ENCODE results near the gene PCDH9. TPM values are rescaled to one million over a fixed set of nuclear protein-coding genes. Genes with fewer than 3 reads are reported as not detected.
A peak's percentile ranks its signal among the peaks of the same experiment; 100 is the strongest.

PCDH9 gene
- total RNA-seq, 1 donor from 2014 or later: 10.4 TPM

- Histone ChIP-seq H3K9me3 (ENCODE audit: insufficient read depth, low read depth, low read length) (no peaks in the 10 kb centered on the region), H4K20me1 (ENCODE audit: insufficient read depth, low read length) (no peaks in the 10 kb centered on the region), H3K4me1 (ENCODE audit: insufficient read depth, low read length) (peaks cover 32% of the 10 kb centered on the region), H3K27me3 (ENCODE audit: insufficient read depth, low read length) (no peaks in the 10 kb centered on the region), H3K36me3 (ENCODE audit: insufficient read depth, low read length) (no peaks in the 10 kb centered on the region), H3K4me3 (ENCODE audit: insufficient read depth, low read depth, low read length) (no peak overlapping the region), H3K79me2 (ENCODE audit: insufficient read depth, low read length) (no peaks in the 10 kb centered on the region), H3K27ac (ENCODE audit: low read depth, low read length) (no peak overlapping the region), H2AFZ (ENCODE audit: low read depth, low read length) (no peak overlapping the region), H3K9ac (ENCODE audit: low read length) (no peak overlapping the region), H3K4me2 (ENCODE audit: low read length) (no peak overlapping the region)
- no peaks in the 10 kb centered on the region for H3K36me3 Mint-ChIP-seq (ENCODE audit: low read depth, unreplicated experiment)
- no peak for DNase-seq (ENCODE audit: low read depth)
- H3K9me3 Mint-ChIP-seq (ENCODE audit: unreplicated experiment): no peaks in the 10 kb centered on the region
- no peak overlapping the region for H3K4me3 Mint-ChIP-seq (ENCODE audit: unreplicated experiment)
- no peak for FAIRE-seq
- H3K4me1 Mint-ChIP-seq (ENCODE audit: low read depth, unreplicated experiment): peaks cover 31% of the 10 kb centered on the region
- peak overlapping the region; percentile 7 for H3K27ac Mint-ChIP-seq (ENCODE audit: unreplicated experiment)
- H3K27me3 Mint-ChIP-seq (ENCODE audit: low read depth, unreplicated experiment): no peaks in the 10 kb centered on the region
- TF ChIP-seq CTCF (IDR thresholded peaks at IDR 0.05; ENCODE audit: insufficient read depth, low read depth, low read length) (no peak), EZH2 (IDR thresholded peaks at IDR 0.05; ENCODE audit: insufficient read depth, low read length) (no peak)
Observed at GRCh38 chr13:66661336-66661735, 568.8 kb downstream of the PCDH9 start.

GRCh38 chr13:66660468-66660813, 569.7 kb downstream of the PCDH9 start:
- Histone ChIP-seq H2AFZ (ENCODE audit: low read depth, low read length) (no peak overlapping the region), H3K36me3 (ENCODE audit: insufficient read depth, low read length) (no peaks in the 10 kb centered on the region), H3K79me2 (ENCODE audit: insufficient read depth, low read length) (no peaks in the 10 kb centered on the region), H3K4me1 (ENCODE audit: insufficient read depth, low read length) (peaks cover 26% of the 10 kb centered on the region), H3K27me3 (ENCODE audit: insufficient read depth, low read length) (no peaks in the 10 kb centered on the region), H3K9ac (ENCODE audit: low read length) (no peak overlapping the region), H3K9me3 (ENCODE audit: insufficient read depth, low read depth, low read length) (no peaks in the 10 kb centered on the region), H3K4me3 (ENCODE audit: insufficient read depth, low read depth, low read length) (no peak overlapping the region), H3K4me2 (ENCODE audit: low read length) (no peak overlapping the region), H3K27ac (ENCODE audit: low read depth, low read length) (no peak overlapping the region), H4K20me1 (ENCODE audit: insufficient read depth, low read length) (no peaks in the 10 kb centered on the region)
- DNase-seq (ENCODE audit: low read depth): no peak
- Mint-ChIP-seq H3K4me3 (ENCODE audit: unreplicated experiment) (no peak overlapping the region), H3K9me3 (ENCODE audit: unreplicated experiment) (no peaks in the 10 kb centered on the region), H3K27ac (ENCODE audit: unreplicated experiment) (peak overlapping the region; percentile 83), H3K36me3 (ENCODE audit: low read depth, unreplicated experiment) (no peaks in the 10 kb centered on the region), H3K4me1 (ENCODE audit: low read depth, unreplicated experiment) (peaks cover 22% of the 10 kb centered on the region), H3K27me3 (ENCODE audit: low read depth, unreplicated experiment) (no peaks in the 10 kb centered on the region)
- no peak for TF ChIP-seq CTCF (IDR thresholded peaks at IDR 0.05; ENCODE audit: insufficient read depth, low read depth, low read length)
- TF ChIP-seq EZH2 (IDR thresholded peaks at IDR 0.05; ENCODE audit: insufficient read depth, low read length): no peak
- no peak for FAIRE-seq

- H3K4me1 ChIP-seq (ENCODE audit: insufficient read depth, low read length): peaks cover 26% of the 10 kb centered on the region
- no peaks in the 10 kb centered on the region for H3K9me3 ChIP-seq (ENCODE audit: insufficient read depth, low read depth, low read length)
- no peaks in the 10 kb centered on the region for H3K27me3 ChIP-seq (ENCODE audit: insufficient read depth, low read length)
- peak overlapping the region; percentile 91 for H3K27ac ChIP-seq (ENCODE audit: low read depth, low read length)
- H4K20me1 ChIP-seq (ENCODE audit: insufficient read depth, low read length): no peaks in the 10 kb centered on the region
- peak overlapping the region; percentile 77 for H3K9ac ChIP-seq (ENCODE audit: low read length)
- no peaks in the 10 kb centered on the region for H3K79me2 ChIP-seq (ENCODE audit: insufficient read depth, low read length)
- no peaks in the 10 kb centered on the region for H3K36me3 Mint-ChIP-seq (ENCODE audit: low read depth, unreplicated experiment)
- H3K9me3 Mint-ChIP-seq (ENCODE audit: unreplicated experiment): no peaks in the 10 kb centered on the region
- H3K4me3 ChIP-seq (ENCODE audit: insufficient read depth, low read depth, low read length): peak overlapping the region; percentile 14
- TF ChIP-seq CTCF (IDR thresholded peaks at IDR 0.05; ENCODE audit: insufficient read depth, low read depth, low read length) (no peak), EZH2 (IDR thresholded peaks at IDR 0.05; ENCODE audit: insufficient read depth, low read length) (no peak)
- H3K4me2 ChIP-seq (ENCODE audit: low read length): peak overlapping the region; percentile 78
- H3K36me3 ChIP-seq (ENCODE audit: insufficient read depth, low read length): no peaks in the 10 kb centered on the region
- H3K27me3 Mint-ChIP-seq (ENCODE audit: low read depth, unreplicated experiment): no peaks in the 10 kb centered on the region
- peaks cover 21% of the 10 kb centered on the region for H3K4me1 Mint-ChIP-seq (ENCODE audit: low read depth, unreplicated experiment)
- peak overlapping the region; percentile 83 for H3K27ac Mint-ChIP-seq (ENCODE audit: unreplicated experiment)
- peak; percentile 74 for DNase-seq (ENCODE audit: low read depth)
- H2AFZ ChIP-seq (ENCODE audit: low read depth, low read length): peak overlapping the region; percentile 58
- H3K4me3 Mint-ChIP-seq (ENCODE audit: unreplicated experiment): no peak overlapping the region
- no peak for FAIRE-seq
Observed at GRCh38 chr13:66659701-66660467, 570.3 kb downstream of the PCDH9 start.

Data from astrocyte (in vitro differentiated cells and primary cell).